Activated CD4-positive, alpha-beta T cell treated with anti-CD3 and anti-CD28 coated beads for 24 hours (primary cell): ENCODE results near the gene BICRAL.
"Not testable (repeated sequence)": the region's sequence is repeated elsewhere in the genome, so short reads cannot be mapped to it uniquely, and the experiment has no call there.

Experiments
- DNase-seq, 2 donors: peaks; one replicate each; pipeline ENCODE4 v3.0.0-alpha.2; 2020; ENCODE audit warnings: low read depth in 2 of 2

BICRAL gene

DNA sequence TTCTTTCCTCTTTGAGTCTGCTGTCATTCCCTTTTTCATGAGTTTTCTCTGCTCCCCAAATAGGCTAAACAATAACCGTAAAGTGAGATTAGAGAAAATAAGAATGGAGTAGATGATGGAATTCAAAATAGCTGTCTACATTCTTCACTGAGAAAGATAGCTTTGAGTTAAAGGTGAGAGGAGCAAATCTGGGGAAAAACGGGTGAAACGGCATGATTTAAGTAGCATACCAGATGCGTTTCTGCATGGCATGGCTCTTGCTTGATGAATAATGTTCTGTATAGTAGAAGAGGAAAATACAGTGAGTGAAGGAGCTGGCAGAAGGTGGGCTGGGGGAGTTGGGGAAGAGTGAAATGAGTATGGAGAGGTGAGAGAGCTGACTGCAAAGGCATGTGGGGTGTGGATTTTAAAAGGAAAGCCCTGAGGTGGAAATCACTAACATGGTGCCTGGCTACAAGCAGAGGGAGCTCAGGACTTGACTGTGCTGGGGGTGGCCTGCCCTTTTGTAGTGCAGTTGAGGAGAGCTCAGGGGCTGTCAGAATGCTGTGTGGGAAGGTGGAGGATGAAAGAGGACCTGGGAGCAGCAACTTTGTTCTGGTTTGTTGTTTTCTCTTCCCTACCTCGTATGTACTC lies 8.8 kb downstream of the BICRAL start:
- DNase-seq, result no peak

- no peak for DNase-seq
Measured at GRCh38 chr6:42791706-42792320, 10.0 kb downstream of the BICRAL start.

GRCh38 chr6:42795651-42796050 lies 13.8 kb downstream of the BICRAL start:
- DNase-seq, result no peak

DNA sequence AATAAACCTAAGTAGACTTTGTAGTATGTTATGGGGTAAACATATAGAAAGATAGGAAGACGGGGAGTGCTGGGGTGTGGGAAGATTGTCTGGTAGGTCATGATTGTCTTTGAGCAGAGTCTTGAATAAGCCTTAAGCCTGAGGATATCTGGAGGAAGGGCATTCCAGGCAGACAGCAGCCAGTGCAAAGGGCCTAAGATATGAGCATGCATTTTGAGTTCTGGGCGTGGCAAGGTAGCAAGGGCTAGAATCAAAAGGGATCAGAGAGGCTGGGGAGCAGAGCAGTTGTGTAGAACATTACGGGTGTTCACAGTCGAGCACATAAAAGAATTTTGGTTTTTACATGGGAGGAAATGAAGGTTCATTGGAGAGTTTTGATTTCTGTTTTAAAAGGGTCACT lies 14.3 kb downstream of the BICRAL start:
- DNase-seq, result no peak

DNA sequence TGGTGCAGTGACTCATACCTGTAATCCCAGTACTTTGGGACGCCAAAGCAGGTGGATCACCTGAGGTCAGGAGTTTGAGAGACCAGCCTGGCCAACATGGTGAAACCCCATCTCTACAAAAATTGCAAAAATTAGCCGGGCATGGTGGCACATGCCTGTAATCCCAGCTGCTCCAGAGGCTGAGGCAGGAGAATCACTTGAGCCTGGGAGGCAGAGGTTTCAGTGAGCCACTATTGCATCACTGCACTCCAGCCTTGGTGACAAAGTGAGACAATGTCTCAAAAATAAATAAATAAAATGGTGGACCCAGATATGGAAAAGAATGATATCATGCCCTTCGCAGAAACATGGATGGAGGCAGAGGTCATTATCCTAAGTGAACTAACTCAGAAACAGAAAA lies 15.8 kb downstream of the BICRAL start:
- DNase-seq, result not testable (repeated sequence)

GRCh38 chr6:42805297-42805861 lies 23.5 kb downstream of the BICRAL start:
- no peak for DNase-seq

- not testable (repeated sequence) for DNase-seq
Measured at GRCh38 chr6:42806359-42806758, 24.5 kb downstream of the BICRAL start.

- DNase-seq, result no peak
Measured at GRCh38 chr6:42808492-42809483, 26.9 kb downstream of the BICRAL start.

- DNase-seq, result no peak
Measured at GRCh38 chr6:42813074-42813645, 31.3 kb downstream of the BICRAL start.

- no peak for DNase-seq
Measured at GRCh38 chr6:42813906-42814444, 32.1 kb downstream of the BICRAL start.

DNA sequence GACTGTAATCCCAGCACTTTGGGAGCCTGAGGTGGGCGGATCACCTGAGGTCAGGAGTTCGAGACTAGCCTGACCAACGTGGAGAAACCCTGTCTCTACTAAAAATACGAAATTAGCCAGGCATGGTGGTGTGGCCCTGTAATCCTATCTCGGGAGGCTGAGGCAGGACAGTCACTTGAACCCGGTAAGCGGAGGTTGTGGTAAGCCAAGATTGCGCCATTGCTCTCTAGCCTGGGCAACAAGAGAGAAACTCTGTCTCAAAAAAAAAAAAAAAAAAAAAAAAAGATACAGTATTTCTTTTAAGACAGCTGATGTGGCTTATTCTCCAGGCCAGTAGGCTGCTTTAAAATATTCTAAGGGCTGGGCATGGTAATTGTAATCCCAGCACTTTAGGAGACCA lies 33.9 kb downstream of the BICRAL start:
- DNase-seq, result not testable (repeated sequence)

GRCh38 chr6:42817907-42818306 lies 36.1 kb downstream of the BICRAL start:
- no peak for DNase-seq

GRCh38 chr6:42818416-42818815 lies 36.6 kb downstream of the BICRAL start:
- no peak for DNase-seq

DNA sequence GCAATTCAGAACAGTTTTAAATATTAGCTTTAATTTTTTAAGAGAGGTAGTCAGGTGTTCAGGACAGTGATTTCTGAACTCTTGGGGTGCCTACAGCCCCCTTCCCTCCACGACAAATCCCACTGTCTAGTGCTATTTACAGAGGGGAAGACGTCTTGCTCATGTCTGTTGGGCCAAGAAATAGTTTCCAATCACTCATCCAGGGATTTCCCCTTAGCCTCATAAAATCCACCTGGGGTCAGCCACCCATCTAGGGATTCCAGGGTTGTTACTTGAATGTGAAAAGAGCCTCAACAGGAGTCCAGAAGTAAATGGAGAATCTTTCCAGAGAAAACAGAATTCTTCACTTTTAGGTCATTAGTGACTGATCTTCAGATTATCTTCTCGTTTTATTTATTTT lies 37.0 kb downstream of the BICRAL start:
- DNase-seq, result no peak

DNA sequence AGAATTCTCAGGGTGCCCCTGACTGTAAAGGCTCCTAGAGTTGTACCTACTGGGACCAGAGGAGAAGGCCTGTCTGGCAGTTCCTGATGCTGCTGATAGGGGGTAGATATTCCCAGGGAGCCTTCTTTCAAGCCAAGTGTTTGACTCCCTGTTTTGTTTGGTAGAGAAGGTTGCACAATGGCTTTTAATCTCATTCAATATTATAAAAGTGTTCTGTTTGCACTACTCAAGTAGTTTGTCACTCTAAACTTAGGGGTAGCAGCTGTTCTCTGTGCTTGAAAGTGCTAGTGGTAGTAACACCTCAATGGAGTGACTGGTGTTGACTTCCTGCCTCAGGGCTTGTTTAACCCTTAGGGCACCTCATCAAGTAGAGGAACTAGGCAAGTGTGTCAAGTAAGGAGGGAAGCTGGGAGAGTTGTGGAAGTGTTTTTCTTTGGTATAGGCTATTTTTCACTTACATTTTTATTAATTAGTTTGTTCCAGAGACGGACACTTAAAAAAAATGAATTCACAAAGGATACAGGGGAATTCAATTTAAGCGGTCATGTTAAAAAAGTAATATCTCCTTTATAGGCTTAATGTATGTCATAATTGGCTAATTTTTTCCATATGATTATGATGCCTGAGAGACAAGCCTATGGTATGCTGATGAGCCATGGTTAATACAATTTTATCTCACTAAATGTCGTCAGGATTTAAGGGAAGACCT lies 38.1 kb downstream of the BICRAL start:
- DNase-seq, result no peak

DNA sequence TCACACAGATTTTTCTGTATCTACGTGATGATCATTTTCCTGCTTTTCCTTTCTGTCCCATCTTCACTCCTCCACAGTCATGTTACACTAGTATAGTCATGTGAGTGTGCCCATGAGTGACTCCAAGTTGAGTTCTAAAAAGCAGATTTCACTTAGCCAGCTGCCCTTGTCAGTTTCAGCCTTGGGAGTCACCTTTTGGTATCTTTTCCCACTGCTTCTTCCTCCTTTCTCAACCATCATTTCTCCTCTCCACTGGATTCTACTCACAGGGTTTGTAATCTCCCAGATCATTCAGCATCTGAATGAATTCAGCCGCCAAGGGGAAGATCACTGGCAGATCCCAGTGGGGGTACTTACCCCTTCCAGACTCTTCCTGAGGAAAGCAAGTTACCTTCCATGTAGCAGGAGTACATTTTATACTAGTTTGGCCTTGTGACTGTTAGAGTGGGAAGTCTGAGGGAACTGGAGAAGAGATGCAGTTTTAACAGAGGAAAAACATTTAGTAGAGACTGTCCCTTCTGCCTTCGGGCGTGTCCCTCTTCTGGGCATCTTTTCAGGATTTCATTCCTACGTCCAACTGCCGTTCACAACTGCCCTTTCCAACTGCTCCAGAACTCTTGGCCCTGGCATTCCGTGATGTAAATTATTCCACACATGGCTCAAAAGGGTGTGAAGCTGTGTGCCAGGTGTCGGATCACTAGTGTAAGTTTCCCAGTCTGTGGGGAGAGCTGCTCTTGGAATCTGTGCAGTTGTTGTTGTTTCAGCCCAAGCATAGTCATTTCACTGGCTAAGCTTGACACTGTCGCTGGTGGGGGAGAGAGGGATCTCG lies 38.9 kb downstream of the BICRAL start:
- DNase-seq, result no peak

DNA sequence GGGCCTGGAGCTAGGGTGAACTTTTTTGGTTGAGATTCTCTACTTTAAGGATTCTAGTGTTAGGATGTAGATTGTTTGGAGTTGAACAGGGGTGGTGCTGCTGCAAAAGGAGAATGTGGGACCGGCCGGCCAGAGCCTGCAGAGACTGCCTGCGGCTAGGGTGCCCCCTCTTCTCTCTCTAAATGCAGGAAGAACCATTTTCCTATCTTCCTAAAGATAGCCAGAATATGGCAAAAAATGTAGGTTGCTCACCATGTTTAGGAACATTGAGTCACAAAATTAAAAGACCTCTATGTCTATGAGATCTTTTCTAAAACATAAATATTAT lies 39.5 kb downstream of the BICRAL start:
- no peak for DNase-seq

DNA sequence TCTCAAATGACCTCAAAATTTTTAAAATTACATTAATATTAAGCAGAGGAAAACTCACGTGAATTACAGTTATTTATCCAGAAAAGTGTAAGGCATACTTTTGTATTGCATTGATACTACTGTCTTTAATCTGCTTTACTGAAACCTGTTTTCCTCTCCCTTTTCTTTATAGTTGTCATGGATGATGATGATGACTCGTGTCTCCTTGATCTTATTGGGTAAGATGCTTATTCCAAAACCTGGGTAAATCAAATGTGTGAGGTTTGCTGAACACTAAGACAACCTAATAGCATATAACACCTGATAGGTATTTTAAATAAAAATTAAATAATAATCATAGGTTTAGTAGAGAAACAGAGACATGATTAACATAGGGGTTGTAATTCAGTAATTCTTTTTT lies 40.0 kb downstream of the BICRAL start:
- no peak for DNase-seq

- no peak for DNase-seq
Measured at GRCh38 chr6:42829561-42830092, 47.8 kb downstream of the BICRAL start.

DNA sequence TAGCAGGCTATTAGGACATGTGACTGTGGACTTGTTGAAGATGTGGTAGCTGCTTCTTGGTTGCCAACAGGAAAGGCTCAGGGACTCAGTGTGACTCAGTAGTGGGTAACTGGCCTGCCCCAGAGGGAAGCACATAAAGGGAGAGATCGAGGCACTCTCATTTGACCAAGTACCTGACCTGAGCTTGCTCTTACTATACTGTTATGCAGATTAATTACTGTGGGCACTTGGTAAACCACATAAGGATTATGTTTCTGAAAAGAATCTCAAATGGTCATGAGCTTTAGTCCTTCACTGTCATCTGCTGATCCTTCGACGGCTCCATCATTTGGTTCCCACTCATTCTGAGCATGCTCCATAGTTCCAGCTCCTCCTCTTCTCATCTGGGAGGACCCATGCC lies 49.4 kb downstream of the BICRAL start:
- no peak for DNase-seq
